Trophoblast cell (in vitro differentiated cells and primary cell): Measurements from ENCODE around the gene BPIFB3.
"Not testable (repeated sequence)": the region's sequence is repeated elsewhere in the genome, so short reads cannot be mapped to it uniquely, and the experiment has no call there.

Experiments
- DNase-seq, 2 donors: peaks; one replicate each; pipeline ENCODE4 v3.0.0-alpha.2; 2016
- H2AFZ ChIP-seq: 2 replicates; pipeline ENCODE4 v1.6.1; 2013; ENCODE audit warnings: low read length, moderate library complexity, mild to moderate bottlenecking; ENCODE audit not compliant: insufficient read depth, poor library complexity
- H2AK5ac ChIP-seq: 2 replicates; pipeline ENCODE4 v1.6.1; 2013; ENCODE audit warnings: mild to moderate bottlenecking, low read length
- H2BK120ac ChIP-seq: 2 replicates; pipeline ENCODE4 v1.6.1; 2013; ENCODE audit warnings: low read length, mild to moderate bottlenecking, moderate library complexity; ENCODE audit not compliant: insufficient read depth, poor library complexity
- H2BK12ac ChIP-seq: 2 replicates; pipeline ENCODE4 v1.6.1; 2013; ENCODE audit warnings: mild to moderate bottlenecking, low read length, moderate library complexity
- H2BK5ac ChIP-seq: 2 replicates; pipeline ENCODE4 v1.6.1; 2013; ENCODE audit warnings: low read length, low read depth, moderate library complexity, mild to moderate bottlenecking; ENCODE audit not compliant: poor library complexity
- H3K14ac ChIP-seq: 2 replicates; pipeline ENCODE4 v1.6.1; 2013; ENCODE audit warnings: mild to moderate bottlenecking, low read length
- H3K18ac ChIP-seq: 2 replicates; pipeline ENCODE4 v1.6.1; 2013; ENCODE audit warnings: mild to moderate bottlenecking, low read length
- H3K23ac ChIP-seq: 2 replicates; pipeline ENCODE4 v1.6.1; 2013; ENCODE audit warnings: low read length
- H3K27ac ChIP-seq: 2 replicates; pipeline ENCODE4 v1.5.1; 2013; ENCODE audit warnings: low read depth, mild to moderate bottlenecking, inconsistent platforms, low read length, moderate library complexity
- H3K27me3 ChIP-seq: 2 replicates; pipeline ENCODE4 v1.6.1; 2013; ENCODE audit warnings: inconsistent platforms, mild to moderate bottlenecking, low read length, moderate library complexity; ENCODE audit not compliant: insufficient read depth
- H3K36me3 ChIP-seq, 2 experiments: 1 replicate in 1 of 2; 2 replicates in 1 of 2; pipeline ENCODE4 v1.6.1; 2013; ENCODE audit warnings: low read length in 2 of 2, mild to moderate bottlenecking in 2 of 2, moderate library complexity in 1 of 2; ENCODE audit not compliant: insufficient read depth in 2 of 2, control insufficient read depth in 1 of 2
- H3K4ac ChIP-seq: 2 replicates; pipeline ENCODE4 v1.6.1; 2013; ENCODE audit warnings: low read depth, mild to moderate bottlenecking, low read length, moderate library complexity
- H3K4me1 ChIP-seq, 2 experiments: 1 replicate in 1 of 2; 2 replicates in 1 of 2; pipeline ENCODE4 v1.6.1; 2013; ENCODE audit warnings: low read length in 2 of 2, mild to moderate bottlenecking in 2 of 2, moderate library complexity in 1 of 2; ENCODE audit not compliant: insufficient read depth in 2 of 2, control insufficient read depth in 1 of 2
- H3K4me2 ChIP-seq: 2 replicates; pipeline ENCODE4 v1.6.1; 2013; ENCODE audit warnings: inconsistent platforms, mild to moderate bottlenecking, low read length, moderate library complexity
- H3K4me3 ChIP-seq: 2 replicates; pipeline ENCODE4 v1.5.1; 2013; ENCODE audit warnings: mild to moderate bottlenecking, low read depth, low read length, inconsistent platforms
- H3K79me1 ChIP-seq: one replicate; pipeline ENCODE4 v1.6.1; 2013; ENCODE audit warnings: low read length
- H3K79me2 ChIP-seq: 2 replicates; pipeline ENCODE4 v1.6.1; 2013; ENCODE audit warnings: low read length, mild to moderate bottlenecking; ENCODE audit not compliant: control insufficient read depth, insufficient read depth, poor library complexity
- H3K9ac ChIP-seq: 2 replicates; pipeline ENCODE4 v1.6.1; 2013; ENCODE audit warnings: mild to moderate bottlenecking, low read length
- H3K9me3 ChIP-seq: 2 replicates; pipeline ENCODE4 v1.6.1; 2013; ENCODE audit warnings: low read depth, mild to moderate bottlenecking, control low read depth, inconsistent platforms, low read length; ENCODE audit not compliant: insufficient read depth
- H4K12ac ChIP-seq: 2 replicates; pipeline ENCODE4 v1.6.1; 2013; ENCODE audit warnings: low read depth, mild to moderate bottlenecking, low read length, moderate library complexity
- H4K8ac ChIP-seq: 2 replicates; pipeline ENCODE4 v1.6.1; 2013; ENCODE audit warnings: low read depth, mild to moderate bottlenecking, low read length, moderate library complexity
- H4K91ac ChIP-seq: one replicate; pipeline ENCODE4 v1.6.1; 2013; ENCODE audit warnings: low read depth, mild to moderate bottlenecking, low read length, moderate library complexity
- WGBS: extraction: QIAGEN DNeasy Blood & Tissue Kit; methylation state at CpG from one replicate; pipeline ENCODE4 v1.1.7; 2013; ENCODE audit warnings: missing lambda C conversion rate; ENCODE audit not compliant: insufficient read length, insufficient coverage; ENCODE audit errors: extremely low coverage; 5-methylcytosine and 5-hydroxymethylcytosine counted together

Gene BPIFB3

DNA sequence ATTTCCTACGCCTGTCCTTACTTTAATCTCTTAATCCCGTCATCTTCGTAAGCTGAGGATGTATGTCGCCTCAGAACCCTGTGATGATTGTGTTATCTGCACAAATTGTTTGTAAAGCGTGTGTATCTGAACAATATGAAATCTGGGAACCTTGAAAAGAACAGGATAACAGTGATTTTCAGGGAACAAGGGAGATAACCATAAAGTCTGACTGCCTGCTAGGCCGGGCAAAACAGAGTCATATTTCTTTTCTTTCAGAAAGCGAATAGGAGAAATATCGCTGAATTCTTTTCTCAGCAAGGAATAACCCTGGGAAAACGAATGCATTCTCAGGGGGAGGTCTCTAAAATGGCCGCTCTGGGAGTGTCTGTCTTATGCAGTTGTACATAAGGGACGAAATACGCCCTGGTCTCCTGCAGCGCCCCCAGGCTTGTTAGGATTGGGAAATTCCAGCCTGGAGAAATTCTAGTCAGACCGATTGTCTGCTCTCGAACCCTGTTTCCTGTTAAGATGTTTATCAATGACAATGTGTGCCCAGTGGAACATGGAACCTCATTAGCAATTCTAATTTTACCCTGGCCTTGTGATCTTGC is 8.5 kb upstream of the BPIFB3 start:
- WGBS = no CpG with 5 or more reads among the region's 15 CpGs
- H3K9ac ChIP-seq, H3K27me3 ChIP-seq, H2AFZ ChIP-seq, H3K4me2 ChIP-seq, H3K4me1 ChIP-seq, H3K79me1 ChIP-seq, H3K79me2 ChIP-seq, H3K18ac ChIP-seq, H3K23ac ChIP-seq, H2AK5ac ChIP-seq, H3K14ac ChIP-seq, H3K27ac ChIP-seq, H4K8ac ChIP-seq, H2BK5ac ChIP-seq, H2BK120ac ChIP-seq, H3K4ac ChIP-seq, H3K36me3 ChIP-seq, H2BK12ac ChIP-seq, H3K4me3 ChIP-seq, H4K12ac ChIP-seq, H4K91ac ChIP-seq, DNase-seq: not testable (repeated sequence)
- H3K9me3 ChIP-seq = peaks cover 17% of the 10 kb centered on the region

- no peaks in the 10 kb centered on the region for H3K4me1 ChIP-seq
- H2AK5ac ChIP-seq = no peak overlapping the region
- H2BK12ac ChIP-seq = no peak overlapping the region
- no peaks in the 10 kb centered on the region for H3K27me3 ChIP-seq
- no peak overlapping the region for H4K12ac ChIP-seq
- no peak overlapping the region for H3K27ac ChIP-seq
- H3K9ac ChIP-seq = no peak overlapping the region
- H2AFZ ChIP-seq = no peak overlapping the region
- H4K91ac ChIP-seq = no peak overlapping the region
- no peaks in the 10 kb centered on the region for H3K79me1 ChIP-seq
- H2BK5ac ChIP-seq = no peak overlapping the region
- no peak overlapping the region for H3K14ac ChIP-seq
- no peak overlapping the region for H3K23ac ChIP-seq
- no peak overlapping the region for H3K4me3 ChIP-seq
- WGBS = no CpG with 5 or more reads among the region's 3 CpGs
- H4K8ac ChIP-seq = no peak overlapping the region
- no peaks in the 10 kb centered on the region for H3K36me3 ChIP-seq
- H3K4ac ChIP-seq = no peak overlapping the region
- H2BK120ac ChIP-seq = no peak overlapping the region
- no peak overlapping the region for H3K4me2 ChIP-seq
- DNase-seq = no peak
- no peaks in the 10 kb centered on the region for H3K79me2 ChIP-seq
- H3K9me3 ChIP-seq = peaks cover 18% of the 10 kb centered on the region
- no peak overlapping the region for H3K18ac ChIP-seq
Observed at GRCh38 chr20:33046412-33046811, 7.3 kb upstream of the BPIFB3 start.

GRCh38 chr20:33051333-33051732 is 2.4 kb upstream of the BPIFB3 start:
- Histone ChIP-seq H3K9ac (no peak overlapping the region), H3K4me3 (no peak overlapping the region), H3K14ac (no peak overlapping the region), H2AK5ac (no peak overlapping the region), H3K18ac (no peak overlapping the region), H4K91ac (no peak overlapping the region), H3K4ac (no peak overlapping the region), H2BK12ac (no peak overlapping the region), H3K23ac (no peak overlapping the region), H4K8ac (no peak overlapping the region), H3K4me1 (no peaks in the 10 kb centered on the region), H3K79me1 (no peaks in the 10 kb centered on the region), H3K4me2 (no peak overlapping the region), H3K9me3 (peaks cover 10% of the 10 kb centered on the region), H3K27ac (no peak overlapping the region), H4K12ac (no peak overlapping the region), H3K27me3 (no peaks in the 10 kb centered on the region), H3K79me2 (no peaks in the 10 kb centered on the region), H2BK120ac (no peak overlapping the region), H3K36me3 (no peaks in the 10 kb centered on the region), H2AFZ (no peak overlapping the region), H2BK5ac (no peak overlapping the region)
- no CpG with 5 or more reads among the region's 4 CpGs for WGBS
- DNase-seq = no peak

GRCh38 chr20:33054381-33054780 is 678 bp downstream of the BPIFB3 start:
- H3K18ac ChIP-seq = no peak overlapping the region
- no peak overlapping the region for H3K4me3 ChIP-seq
- no peaks in the 10 kb centered on the region for H3K79me1 ChIP-seq
- H3K9ac ChIP-seq = no peak overlapping the region
- H3K36me3 ChIP-seq = no peaks in the 10 kb centered on the region
- H3K27ac ChIP-seq = no peak overlapping the region
- H3K4me1 ChIP-seq = no peaks in the 10 kb centered on the region
- H2BK12ac ChIP-seq = no peak overlapping the region
- H3K79me2 ChIP-seq = no peaks in the 10 kb centered on the region
- no CpG with 5 or more reads among the region's 7 CpGs for WGBS
- no peak overlapping the region for H4K91ac ChIP-seq
- no peak overlapping the region for H3K14ac ChIP-seq
- DNase-seq = no peak
- no peak overlapping the region for H2BK120ac ChIP-seq
- no peak overlapping the region for H2AK5ac ChIP-seq
- no peak overlapping the region for H4K12ac ChIP-seq
- H3K9me3 ChIP-seq = peaks cover 1% of the 10 kb centered on the region
- H2AFZ ChIP-seq = no peak overlapping the region
- H4K8ac ChIP-seq = no peak overlapping the region
- H3K4me2 ChIP-seq = no peak overlapping the region
- no peaks in the 10 kb centered on the region for H3K27me3 ChIP-seq
- H3K23ac ChIP-seq = no peak overlapping the region
- no peak overlapping the region for H2BK5ac ChIP-seq
- no peak overlapping the region for H3K4ac ChIP-seq
